Skeletal muscle tissue (tissue), 4 donors: ENCODE results near the gene MON1A. TPM values are rescaled to one million over a fixed set of nuclear protein-coding genes. Genes with fewer than 3 reads are reported as not detected.
A peak's percentile ranks its signal among the peaks of the same experiment; 100 is the strongest.

Experiments used
- H3K27ac ChIP-seq: one replicate; pipeline ENCODE4 v1.7.0; 2013; ENCODE audit warnings: mild to moderate bottlenecking, low read depth, low read length, inconsistent platforms
- H3K27me3 ChIP-seq, 3 donors: one replicate each; pipeline ENCODE4 v1.7.0; 2013; ENCODE audit warnings: low read length in 3 of 3; ENCODE audit not compliant: control insufficient read depth in 3 of 3, insufficient read depth in 3 of 3
- H3K36me3 ChIP-seq, 3 donors: one replicate each; pipeline ENCODE4 v1.7.0; 2013; ENCODE audit warnings: low read length in 3 of 3; ENCODE audit not compliant: control insufficient read depth in 3 of 3, insufficient read depth in 3 of 3
- H3K4me1 ChIP-seq, 3 donors: one replicate each; pipeline ENCODE4 v1.7.0; 2013; ENCODE audit warnings: low read length in 3 of 3, mild to moderate bottlenecking in 3 of 3; ENCODE audit not compliant: control insufficient read depth in 3 of 3, insufficient read depth in 3 of 3
- H3K4me3 ChIP-seq, 3 donors: one replicate each; pipeline ENCODE4 v1.7.0; 2013; ENCODE audit warnings: low read length in 3 of 3
- H3K9ac ChIP-seq, 3 donors: one replicate each; pipeline ENCODE4 v1.7.0; 2013; ENCODE audit warnings: low read length in 3 of 3, mild to moderate bottlenecking in 3 of 3, moderate library complexity in 2 of 3, low read depth in 1 of 3
- H3K9me3 ChIP-seq, 3 donors: one replicate each; pipeline ENCODE4 v1.7.0; 2013; ENCODE audit warnings: low read length in 3 of 3; ENCODE audit not compliant: control insufficient read depth in 3 of 3
- total RNA-seq: library from RNA; depleted of rRNA; stranded (reverse); fragments of >200 nt; gene quantifications from one replicate; pipeline ENCODE4 v1.2.3, GENCODE V29; 2014
- donor health status: Osteomylitis.

Gene MON1A
- total RNA-seq, 1 donor from 2014 or later, result 5.7 TPM

DNA sequence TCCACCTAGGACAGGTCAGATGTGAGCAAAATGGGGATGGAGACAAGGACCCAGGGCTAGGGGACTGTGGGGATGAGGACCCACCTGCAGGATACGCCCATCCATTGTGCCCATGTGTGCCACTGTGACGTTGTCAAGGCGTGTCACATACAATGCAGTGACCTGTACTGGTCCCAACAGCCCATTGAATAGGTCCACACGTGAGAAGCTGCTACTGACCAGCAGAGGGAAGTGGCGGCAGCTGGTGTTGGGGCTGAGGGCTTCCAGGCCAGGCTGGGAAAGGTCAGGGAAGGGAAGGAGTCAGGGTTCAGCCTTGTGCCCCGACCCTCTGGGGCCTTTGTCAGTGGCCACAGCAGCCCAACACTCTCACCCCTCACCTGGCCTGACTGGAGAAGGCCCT, 30.6 kb downstream of the MON1A start:
- H3K27me3 ChIP-seq, result no peaks in the 10 kb centered on the region
- H3K27ac ChIP-seq, result no peak overlapping the region
- peaks cover 0 to 2% (median 0%) of the 10 kb centered on the region in 3 donors for H3K36me3 ChIP-seq
- H3K9ac ChIP-seq, result no peak overlapping the region
- H3K9me3 ChIP-seq, result no peaks in the 10 kb centered on the region
- no peak overlapping the region for H3K4me3 ChIP-seq
- peaks cover 12 to 17% (median 13%) of the 10 kb centered on the region in 3 donors for H3K4me1 ChIP-seq

DNA sequence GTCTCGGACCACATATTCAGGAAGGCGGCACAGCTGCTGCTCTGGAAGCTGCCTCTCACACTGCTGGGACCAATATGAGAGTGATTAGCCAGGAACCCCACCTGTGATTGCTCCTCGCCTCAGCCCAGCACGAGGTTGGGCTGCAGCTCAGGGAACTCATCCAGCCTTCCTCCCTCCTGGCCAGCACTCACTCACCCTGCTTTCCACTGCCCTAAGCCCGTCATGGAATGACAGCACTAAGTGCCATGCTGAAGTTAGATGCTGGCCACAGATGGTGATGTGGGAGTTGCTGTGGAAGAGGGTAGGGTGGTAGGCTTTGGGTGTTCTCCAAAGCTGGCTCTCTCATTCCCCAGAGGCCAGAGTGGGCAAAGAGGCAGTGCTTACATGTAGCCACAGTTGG, 33.3 kb downstream of the MON1A start:
- H3K9ac ChIP-seq, result no peak overlapping the region
- H3K9me3 ChIP-seq, result no peaks in the 10 kb centered on the region
- no peak overlapping the region for H3K4me3 ChIP-seq
- peaks cover 0 to 2% (median 0%) of the 10 kb centered on the region in 3 donors for H3K36me3 ChIP-seq
- H3K4me1 ChIP-seq, result peaks cover 8 to 9% (median 8%) of the 10 kb centered on the region in 3 donors
- H3K27me3 ChIP-seq, result no peaks in the 10 kb centered on the region
- no peak overlapping the region for H3K27ac ChIP-seq

DNA sequence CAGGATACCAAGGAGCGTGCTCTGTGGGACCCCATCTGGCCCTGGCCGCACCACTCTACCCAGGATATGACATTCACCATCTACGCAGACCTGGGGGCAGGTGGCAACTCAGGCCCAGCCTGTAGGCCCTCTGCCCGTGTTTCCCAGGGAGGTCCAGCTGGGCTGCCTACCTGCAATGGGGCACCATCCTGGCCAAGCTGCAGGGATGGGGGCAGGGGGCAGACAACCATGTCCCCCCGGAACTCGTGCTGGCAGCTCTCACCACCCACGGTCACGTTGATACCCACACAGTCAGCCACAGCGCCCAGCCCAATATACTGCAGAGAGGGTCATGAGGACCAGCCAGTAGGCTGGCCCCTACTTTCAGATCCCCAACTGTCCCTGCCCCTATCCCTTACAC, 33.8 kb downstream of the MON1A start:
- H3K27ac ChIP-seq, result no peak overlapping the region
- H3K9me3 ChIP-seq, result no peaks in the 10 kb centered on the region
- H3K27me3 ChIP-seq, result no peaks in the 10 kb centered on the region
- no peak overlapping the region for H3K9ac ChIP-seq
- H3K4me3 ChIP-seq, result no peak overlapping the region
- peaks cover 0 to 2% (median 0%) of the 10 kb centered on the region in 3 donors for H3K36me3 ChIP-seq
- peaks cover 3% of the 10 kb centered on the region in 3 donors for H3K4me1 ChIP-seq

DNA sequence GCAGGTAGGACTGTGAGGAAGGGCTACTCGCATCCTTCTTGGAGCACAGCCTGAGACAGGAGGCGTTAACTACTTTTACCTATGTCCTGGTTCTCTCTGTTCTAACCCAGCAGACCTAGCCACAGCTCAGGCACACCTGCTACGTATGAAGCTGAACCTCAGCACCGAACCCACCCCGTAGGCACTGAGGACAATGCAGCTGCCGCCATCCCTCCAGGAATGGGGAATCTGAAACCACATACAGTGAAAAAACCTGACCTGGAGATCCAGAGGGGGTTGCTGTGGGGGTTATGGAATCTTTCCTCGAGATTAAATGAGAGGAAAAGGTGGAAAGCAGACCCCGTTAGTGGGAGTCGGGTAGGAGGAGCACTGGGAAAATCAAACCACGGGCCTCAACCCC, 40.3 kb downstream of the MON1A start:
- H3K4me1 ChIP-seq, result no peaks in the 10 kb centered on the region
- H3K9me3 ChIP-seq, result no peaks in the 10 kb centered on the region
- H3K4me3 ChIP-seq, result no peak overlapping the region

DNA sequence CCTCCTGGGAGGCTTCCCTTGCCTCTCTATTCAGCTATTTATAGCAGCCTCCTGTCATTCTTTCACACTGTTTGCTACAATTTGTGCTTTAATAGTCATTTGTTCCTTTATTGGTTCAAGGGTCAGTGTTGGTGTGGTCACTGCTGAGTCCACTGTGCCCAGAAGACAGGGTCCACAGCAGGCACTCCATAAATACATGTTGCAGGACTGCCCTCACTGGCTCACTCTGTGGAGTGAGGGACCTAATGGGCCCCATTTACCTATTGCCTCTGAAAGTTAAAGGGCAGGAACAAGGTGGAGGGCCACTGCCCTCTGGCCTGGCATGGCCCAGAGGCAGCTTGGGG, 42.7 kb downstream of the MON1A start:
- H3K9me3 ChIP-seq, result no peaks in the 10 kb centered on the region
- H3K36me3 ChIP-seq, result no peaks in the 10 kb centered on the region
- H3K27ac ChIP-seq, result no peak overlapping the region
- H3K9ac ChIP-seq, result no peak overlapping the region
- H3K4me3 ChIP-seq, result no peak overlapping the region
- peaks cover 8 to 10% (median 10%) of the 10 kb centered on the region in 3 donors for H3K4me1 ChIP-seq
- no peaks in the 10 kb centered on the region for H3K27me3 ChIP-seq

More for the DNA sequence above, 40.3 kb downstream of the MON1A start:
- Histone ChIP-seq H3K9ac (no peak overlapping the region), H3K27ac (no peak overlapping the region), H3K36me3 (no peaks in the 10 kb centered on the region), H3K27me3 (no peaks in the 10 kb centered on the region)

DNA sequence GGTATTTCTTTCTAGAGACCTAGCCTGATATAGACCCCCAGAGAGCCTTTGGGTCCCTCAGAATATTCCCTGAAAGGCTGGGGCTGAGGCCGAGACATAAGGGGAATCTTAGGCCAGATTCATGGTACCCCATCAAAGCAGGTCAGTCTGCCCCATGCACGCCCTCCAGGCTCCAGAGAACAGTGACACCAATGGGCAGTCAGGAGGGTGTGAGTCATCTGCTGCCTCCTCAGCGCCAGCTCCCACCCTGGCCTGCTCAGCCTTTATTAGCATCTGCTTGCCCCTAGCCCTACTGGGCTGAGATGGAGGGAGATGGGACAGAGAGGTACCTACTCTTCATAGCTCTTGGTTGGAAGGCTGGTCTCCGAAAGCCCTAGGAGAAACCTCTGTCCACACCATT, 45.6 kb downstream of the MON1A start:
- no peak overlapping the region for H3K27ac ChIP-seq
- H3K9me3 ChIP-seq, result no peaks in the 10 kb centered on the region
- no peak overlapping the region for H3K4me3 ChIP-seq
- H3K27me3 ChIP-seq, result no peaks in the 10 kb centered on the region
- H3K4me1 ChIP-seq, result peaks cover 18 to 27% (median 27%) of the 10 kb centered on the region in 3 donors
- no peaks in the 10 kb centered on the region for H3K36me3 ChIP-seq
- no peak overlapping the region for H3K9ac ChIP-seq

DNA sequence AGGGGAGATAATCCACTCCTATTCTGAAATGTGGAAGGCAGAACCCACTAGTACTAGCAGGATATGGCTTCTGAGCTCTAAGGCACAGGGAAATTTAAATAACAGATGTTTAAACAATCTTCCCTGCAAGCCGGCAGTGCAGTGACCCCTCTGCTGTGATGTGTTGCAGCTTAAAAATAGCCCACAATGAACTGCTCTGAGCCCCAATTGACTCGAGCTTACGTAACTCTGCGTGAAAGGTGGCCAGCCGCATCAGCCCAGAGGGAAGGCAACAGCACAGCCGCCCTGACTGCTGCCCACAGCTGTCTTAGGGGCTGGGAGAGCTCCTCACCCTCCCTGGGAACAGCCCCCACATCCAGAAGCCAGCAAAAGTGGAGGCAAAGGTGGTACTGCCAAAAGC, 47.4 kb downstream of the MON1A start:
- no peaks in the 10 kb centered on the region for H3K27me3 ChIP-seq
- no peaks in the 10 kb centered on the region for H3K9me3 ChIP-seq
- peaks cover 18 to 27% (median 27%) of the 10 kb centered on the region in 3 donors for H3K4me1 ChIP-seq
- peak overlapping the region; percentile 28 for H3K27ac ChIP-seq
- peak overlapping the region in 2 of 3 donors; percentile 12 to 50 for H3K9ac ChIP-seq
- peak overlapping the region in 1 of 3 donors; percentile 35 for H3K4me3 ChIP-seq
- H3K36me3 ChIP-seq, result no peaks in the 10 kb centered on the region

DNA sequence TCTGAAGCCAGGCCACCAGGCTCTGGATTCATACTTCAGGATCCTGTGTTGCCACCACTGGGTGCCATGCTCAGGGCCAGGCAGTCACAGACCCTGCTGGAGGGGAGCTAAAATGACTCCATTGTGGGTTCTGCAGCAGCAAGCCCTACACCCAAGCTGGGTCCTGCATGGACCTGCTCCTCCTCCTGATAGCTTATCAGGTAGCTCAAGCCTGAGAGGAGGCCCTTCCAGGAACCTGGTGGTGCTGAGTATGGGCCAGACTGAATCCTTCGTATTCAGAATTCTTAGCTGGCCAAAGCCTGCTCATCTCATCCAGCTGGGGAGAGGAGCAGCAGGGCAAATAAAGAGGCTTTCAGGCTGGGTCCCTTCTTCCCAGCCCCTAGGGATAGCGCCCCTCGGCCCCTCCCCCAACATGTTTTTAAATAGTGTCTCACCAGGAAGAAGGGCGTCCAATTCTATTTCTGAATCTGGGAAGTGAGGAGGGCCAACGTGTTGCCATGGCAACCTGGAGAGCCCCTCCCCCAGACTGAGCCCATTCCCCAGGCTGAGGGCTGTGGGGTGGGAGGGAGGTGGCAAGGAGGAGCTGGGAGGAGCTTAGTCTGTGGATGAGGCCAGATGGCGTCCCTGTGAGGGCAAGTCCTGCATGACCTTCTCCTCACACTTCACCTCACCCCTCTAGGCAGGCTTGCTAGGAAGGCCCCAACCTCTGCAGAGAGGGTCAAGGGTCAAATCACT, 48.9 kb downstream of the MON1A start:
- no peaks in the 10 kb centered on the region for H3K9me3 ChIP-seq
- no peaks in the 10 kb centered on the region for H3K36me3 ChIP-seq
- no peaks in the 10 kb centered on the region for H3K27me3 ChIP-seq
- no peak overlapping the region for H3K4me3 ChIP-seq
- H3K4me1 ChIP-seq, result peaks cover 18 to 27% (median 27%) of the 10 kb centered on the region in 3 donors
- peak overlapping the region in 1 of 3 donors; percentile 25 for H3K9ac ChIP-seq
- H3K27ac ChIP-seq, result no peak overlapping the region

DNA sequence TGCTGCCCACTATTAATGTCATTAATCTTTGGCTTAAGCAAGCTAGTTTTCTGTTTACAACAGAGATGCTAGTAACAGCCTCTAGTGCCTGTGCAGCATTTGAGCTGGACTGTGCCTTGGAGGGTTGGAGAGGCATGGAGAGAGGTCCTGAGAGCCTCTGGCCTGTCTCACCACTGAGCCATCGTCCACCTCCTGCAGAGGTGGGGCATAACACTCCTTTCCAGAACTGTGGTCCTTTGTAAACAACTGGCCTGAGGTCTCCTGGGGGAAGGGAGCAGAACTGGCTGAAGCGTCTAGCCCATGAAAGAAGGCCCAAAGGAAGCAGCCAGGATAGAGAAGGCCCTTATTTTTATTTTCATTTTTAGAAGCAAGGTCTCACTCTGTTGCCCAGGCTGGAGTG, 49.9 kb downstream of the MON1A start:
- Histone ChIP-seq H3K9me3 (no peaks in the 10 kb centered on the region), H3K9ac (no peak overlapping the region), H3K27ac (no peak overlapping the region), H3K4me1 (peaks cover 18 to 27% (median 27%) of the 10 kb centered on the region in 3 donors), H3K27me3 (no peaks in the 10 kb centered on the region), H3K36me3 (no peaks in the 10 kb centered on the region), H3K4me3 (no peak overlapping the region)

DNA sequence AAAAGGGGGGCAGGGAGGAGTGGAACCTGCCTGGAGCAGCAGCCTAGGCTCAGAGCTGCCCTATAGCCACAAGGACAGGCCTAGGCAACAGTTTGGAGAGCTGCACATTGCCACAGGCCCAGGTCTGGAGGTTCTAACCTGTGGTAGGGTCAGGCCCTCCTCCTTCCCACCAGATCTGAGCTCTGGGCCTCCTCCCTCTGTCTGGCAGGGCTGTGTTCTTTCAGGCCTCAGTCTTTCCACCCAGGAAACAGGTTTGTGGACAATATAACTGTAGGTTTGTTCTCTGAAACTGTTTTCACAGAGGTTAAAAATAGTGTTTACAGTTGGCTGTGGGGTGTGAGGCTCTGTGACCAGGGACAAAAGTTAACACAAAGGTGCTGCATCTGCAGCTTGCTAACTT, 50.9 kb downstream of the MON1A start:
- H3K27me3 ChIP-seq, result no peaks in the 10 kb centered on the region
- peaks cover 18 to 27% (median 27%) of the 10 kb centered on the region in 3 donors for H3K4me1 ChIP-seq
- no peak overlapping the region for H3K4me3 ChIP-seq
- H3K9ac ChIP-seq, result no peak overlapping the region
- no peak overlapping the region for H3K27ac ChIP-seq
- H3K9me3 ChIP-seq, result no peaks in the 10 kb centered on the region
- no peaks in the 10 kb centered on the region for H3K36me3 ChIP-seq
